BE2C (cell line): ENCODE measurements around the gene TNFRSF8.

ENCODE experiments used
- DNase-seq: peaks from one replicate; pipeline ENCODE4 v3.0.0-alpha.2; 2020
- H3K27me3 ChIP-seq: fragments of 250-450 bp; sonication (Bioruptor Pico); 2 replicates; pipeline ENCODE4 v1.5.1; 2020; ENCODE audit warnings: mild to moderate bottlenecking
- H3K36me3 ChIP-seq: fragments of 250-450 bp; sonication (Bioruptor Pico); 2 replicates; pipeline ENCODE4 v1.5.1; 2020; ENCODE audit warnings: mild to moderate bottlenecking
- H3K4me1 ChIP-seq: fragments of 250-450 bp; sonication (Bioruptor Pico); 2 replicates; pipeline ENCODE4 v1.5.1; 2020
- H3K4me3 ChIP-seq: 2 replicates; pipeline ENCODE4 v1.5.1; 2011; ENCODE audit warnings: low read depth, low read length
- H3K9me3 ChIP-seq: fragments of 250-450 bp; sonication (Bioruptor Pico); 2 replicates; pipeline ENCODE4 v1.5.1; 2020
- TF ChIP-seq, protein P1 (sequence below): IDR thresholded peaks from 2 replicates; pipeline ENCODE4 v1.5.1; 2012; ENCODE audit warnings: mild to moderate bottlenecking, low read depth, low read length

Gene TNFRSF8

DNA sequence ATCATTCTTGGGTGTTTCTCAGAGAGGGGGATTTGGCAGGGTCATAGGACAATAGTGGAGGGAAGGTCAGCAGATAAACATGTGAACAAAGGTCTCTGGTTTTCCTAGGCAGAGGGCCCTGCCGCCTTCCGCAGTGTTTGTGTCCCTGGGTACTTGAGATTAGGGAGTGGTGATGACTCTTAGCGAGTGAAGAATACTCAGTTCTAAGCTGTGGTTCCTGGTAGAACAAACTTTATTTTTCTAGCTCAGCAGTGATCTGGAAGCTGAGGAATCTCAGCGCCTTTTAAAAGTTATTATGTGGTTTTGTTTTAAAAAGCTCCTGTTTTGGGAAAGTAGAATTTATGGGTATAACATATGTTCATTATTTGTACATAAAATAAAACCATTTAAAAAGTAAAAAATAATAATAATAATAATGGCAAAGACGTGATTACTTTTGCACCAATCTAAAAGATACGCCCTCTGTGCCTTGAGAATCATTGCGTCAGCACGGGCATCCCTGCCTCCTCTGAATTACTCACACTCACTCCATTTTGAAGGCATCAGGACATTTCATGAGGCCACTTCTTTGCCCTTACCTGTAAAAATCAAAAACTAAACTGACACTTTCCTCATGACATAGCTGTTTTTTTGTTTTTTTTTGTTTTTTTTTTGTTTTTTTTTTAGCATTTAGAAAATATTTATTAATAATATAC, 74.0 kb downstream of the TNFRSF8 start:
- DNase-seq, result no peak
- Histone ChIP-seq H3K27me3 (no peaks in the 10 kb centered on the region), H3K9me3 (no peaks in the 10 kb centered on the region), H3K4me1 (no peaks in the 10 kb centered on the region), H3K36me3 (no peaks in the 10 kb centered on the region), H3K4me3 (no peak overlapping the region)
- TF ChIP-seq, protein P1, sequence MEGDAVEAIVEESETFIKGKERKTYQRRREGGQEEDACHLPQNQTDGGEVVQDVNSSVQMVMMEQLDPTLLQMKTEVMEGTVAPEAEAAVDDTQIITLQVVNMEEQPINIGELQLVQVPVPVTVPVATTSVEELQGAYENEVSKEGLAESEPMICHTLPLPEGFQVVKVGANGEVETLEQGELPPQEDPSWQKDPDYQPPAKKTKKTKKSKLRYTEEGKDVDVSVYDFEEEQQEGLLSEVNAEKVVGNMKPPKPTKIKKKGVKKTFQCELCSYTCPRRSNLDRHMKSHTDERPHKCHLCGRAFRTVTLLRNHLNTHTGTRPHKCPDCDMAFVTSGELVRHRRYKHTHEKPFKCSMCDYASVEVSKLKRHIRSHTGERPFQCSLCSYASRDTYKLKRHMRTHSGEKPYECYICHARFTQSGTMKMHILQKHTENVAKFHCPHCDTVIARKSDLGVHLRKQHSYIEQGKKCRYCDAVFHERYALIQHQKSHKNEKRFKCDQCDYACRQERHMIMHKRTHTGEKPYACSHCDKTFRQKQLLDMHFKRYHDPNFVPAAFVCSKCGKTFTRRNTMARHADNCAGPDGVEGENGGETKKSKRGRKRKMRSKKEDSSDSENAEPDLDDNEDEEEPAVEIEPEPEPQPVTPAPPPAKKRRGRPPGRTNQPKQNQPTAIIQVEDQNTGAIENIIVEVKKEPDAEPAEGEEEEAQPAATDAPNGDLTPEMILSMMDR, result no peak

DNA sequence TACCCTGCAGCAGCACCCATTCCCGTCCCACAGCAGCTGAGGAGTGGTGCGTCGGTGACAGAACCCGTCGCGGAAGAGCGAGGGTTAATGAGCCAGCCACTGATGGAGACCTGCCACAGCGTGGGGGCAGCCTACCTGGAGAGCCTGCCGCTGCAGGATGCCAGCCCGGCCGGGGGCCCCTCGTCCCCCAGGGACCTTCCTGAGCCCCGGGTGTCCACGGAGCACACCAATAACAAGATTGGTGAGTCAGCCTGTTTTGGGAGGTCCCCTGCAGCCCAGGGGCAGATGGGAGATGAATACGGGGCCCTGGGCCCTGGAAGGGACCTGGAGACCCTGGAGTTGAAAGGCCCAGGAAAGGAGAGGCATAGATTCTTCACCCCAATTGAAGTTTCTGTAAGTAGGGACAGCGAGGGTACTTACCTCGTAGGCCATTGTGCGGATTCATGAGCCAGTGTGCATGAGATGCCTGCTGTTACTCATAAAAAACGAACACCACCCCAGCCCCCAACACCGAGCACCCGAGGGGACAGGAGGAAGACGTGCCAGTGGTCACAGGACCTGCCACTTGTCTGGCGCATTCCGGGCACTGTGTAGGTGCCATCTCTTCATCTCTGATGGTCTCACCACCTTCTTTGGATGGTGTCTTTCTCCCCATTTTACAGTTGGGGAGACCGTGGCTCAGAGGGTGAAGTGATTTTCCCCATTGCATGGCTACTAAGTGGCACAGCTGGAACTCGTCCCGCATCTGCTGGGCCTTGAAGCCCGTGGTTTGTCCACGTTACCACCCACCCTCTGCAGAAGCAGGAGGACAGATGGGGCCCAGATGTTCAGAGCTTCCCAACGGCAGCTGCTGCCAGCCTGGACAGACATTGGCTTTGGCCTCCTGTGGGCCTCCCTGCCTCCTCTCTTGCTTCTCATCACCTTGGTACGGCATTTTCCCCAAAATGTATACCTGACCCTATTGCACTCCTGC, 75.4 kb downstream of the TNFRSF8 start:
- H3K4me1 ChIP-seq, result no peaks in the 10 kb centered on the region
- H3K4me3 ChIP-seq, result no peak overlapping the region
- no peak for DNase-seq
- TF ChIP-seq, protein P1, result no peak
- no peaks in the 10 kb centered on the region for H3K9me3 ChIP-seq
- H3K27me3 ChIP-seq, result no peaks in the 10 kb centered on the region
- H3K36me3 ChIP-seq, result no peaks in the 10 kb centered on the region

DNA sequence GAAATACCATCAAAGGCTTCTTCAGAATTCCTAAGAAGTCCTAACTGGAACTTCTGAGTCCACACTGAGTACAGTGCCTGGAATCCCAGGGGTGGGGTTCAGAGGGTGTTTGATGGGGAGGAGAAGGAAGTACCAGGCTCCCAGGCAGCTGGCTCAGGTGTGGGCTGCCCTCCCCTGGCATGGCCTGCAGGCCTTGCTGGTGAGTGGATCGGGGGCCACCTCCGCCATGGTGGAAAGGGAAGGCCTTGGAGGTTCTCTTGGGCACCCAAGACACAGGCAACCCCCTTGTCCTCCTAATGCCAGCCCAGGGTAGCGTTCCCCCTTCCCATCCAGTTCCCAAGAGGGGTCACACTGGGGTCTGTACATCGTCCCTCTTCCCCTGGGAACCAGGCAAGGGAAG, 76.9 kb downstream of the TNFRSF8 start:
- TF ChIP-seq, protein P1, result no peak
- Histone ChIP-seq H3K4me3 (no peak overlapping the region), H3K9me3 (no peaks in the 10 kb centered on the region), H3K4me1 (no peaks in the 10 kb centered on the region), H3K27me3 (no peaks in the 10 kb centered on the region), H3K36me3 (no peaks in the 10 kb centered on the region)
- DNase-seq, result no peak

DNA sequence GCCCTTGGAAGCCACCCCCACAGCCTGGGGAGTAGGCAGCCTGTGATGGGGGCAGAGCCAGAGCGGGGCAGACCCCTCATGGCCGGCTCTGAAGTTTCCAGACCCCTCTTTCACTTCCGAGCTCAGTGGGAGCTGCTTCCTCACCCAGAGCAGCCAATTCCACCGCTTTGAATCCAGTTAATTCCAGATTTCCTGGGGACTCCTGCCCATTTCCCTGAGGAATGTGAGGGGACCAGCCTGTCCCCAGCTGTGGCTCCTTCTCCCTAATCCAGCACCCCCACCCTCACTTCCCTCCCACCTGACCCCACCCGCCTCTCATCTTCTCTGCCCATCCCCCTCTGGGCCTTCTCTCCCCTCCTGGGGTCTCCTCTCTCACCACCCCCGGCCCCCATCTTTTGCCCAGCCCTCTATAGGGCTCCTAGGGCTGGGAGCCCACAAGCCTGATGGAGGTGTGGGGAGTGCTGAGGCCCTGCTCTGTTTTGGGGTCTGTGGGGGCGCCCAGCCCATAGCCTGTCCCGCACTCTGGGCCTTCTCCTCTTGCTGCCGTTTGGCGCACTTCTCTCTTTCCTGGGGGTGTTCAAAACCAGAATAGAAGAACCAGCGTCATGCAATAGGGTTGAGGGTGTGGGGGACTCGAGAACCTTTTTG, 77.5 kb downstream of the TNFRSF8 start:
- TF ChIP-seq, protein P1, result no peak
- Histone ChIP-seq H3K27me3 (no peaks in the 10 kb centered on the region), H3K4me3 (no peak overlapping the region), H3K36me3 (no peaks in the 10 kb centered on the region), H3K4me1 (no peaks in the 10 kb centered on the region), H3K9me3 (no peaks in the 10 kb centered on the region)
- DNase-seq, result no peak

DNA sequence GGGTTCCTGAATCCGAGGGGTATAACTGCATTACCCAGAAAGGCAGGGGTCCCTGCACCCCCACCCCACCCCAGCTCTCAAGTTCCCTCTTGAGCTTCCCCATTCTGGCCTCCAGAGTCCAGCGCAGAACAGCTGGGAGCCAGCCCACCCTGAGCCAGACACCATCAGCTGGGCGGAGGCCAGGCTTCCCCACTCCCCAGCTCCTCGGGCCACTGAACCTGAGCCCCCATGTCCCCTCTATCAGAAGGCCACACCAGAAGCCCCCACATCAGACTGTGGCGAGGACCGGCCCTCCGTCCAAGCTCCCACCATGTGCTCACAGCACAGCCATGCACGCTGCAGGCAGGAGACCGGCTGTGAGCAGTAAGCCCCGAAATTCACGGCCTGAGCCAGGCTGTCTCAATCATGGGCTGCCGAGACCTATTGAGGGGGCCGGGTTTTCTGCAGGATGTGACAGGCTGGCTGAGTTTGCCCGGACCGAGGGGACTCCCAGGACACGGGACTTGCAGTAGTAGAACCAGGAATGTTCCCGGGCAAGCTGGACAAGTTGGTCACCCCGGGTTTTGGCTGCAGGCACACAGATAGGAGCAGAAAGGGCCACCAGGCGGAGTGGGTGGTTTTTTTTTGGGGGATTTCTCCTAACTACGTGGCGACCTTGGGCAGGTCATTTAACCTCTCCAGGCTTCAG, 78.2 kb downstream of the TNFRSF8 start:
- no peaks in the 10 kb centered on the region for H3K27me3 ChIP-seq
- H3K4me3 ChIP-seq, result no peak overlapping the region
- DNase-seq, result no peak
- H3K9me3 ChIP-seq, result no peaks in the 10 kb centered on the region
- no peaks in the 10 kb centered on the region for H3K36me3 ChIP-seq
- H3K4me1 ChIP-seq, result no peaks in the 10 kb centered on the region
- TF ChIP-seq, protein P1, result no peak
